Skin of body (tissue), 2 donors: ENCODE data around the gene GP2. TPM values are rescaled to one million over a fixed set of nuclear protein-coding genes. Genes with fewer than 3 reads are reported as not detected.

ENCODE experiments used
- DNase-seq: peaks from one replicate; lab custom pipeline; 2025; lab: John Stamatoyannopoulos, UW
- total RNA-seq: library from RNA; depleted of rRNA; stranded (reverse); fragments of >200 nt; gene quantifications from one replicate; pipeline ENCODE4 v1.2.3, GENCODE V29; 2014

Gene GP2
- total RNA-seq, 1 donor from 2014 or later = not detected

- no peak for DNase-seq
Observed at GRCh38 chr16:20307240-20307671, 20.1 kb downstream of the GP2 start.

- DNase-seq = no peak
Observed at GRCh38 chr16:20306401-20306800, 20.9 kb downstream of the GP2 start.

GRCh38 chr16:20303012-20303411, 24.3 kb downstream of the GP2 start:
- no peak for DNase-seq

- no peak for DNase-seq
Observed at GRCh38 chr16:20302389-20302788, 24.9 kb downstream of the GP2 start.

- no peak for DNase-seq
Observed at GRCh38 chr16:20301840-20302239, 25.5 kb downstream of the GP2 start.

- no peak for DNase-seq
Observed at GRCh38 chr16:20300312-20301097, 26.8 kb downstream of the GP2 start.

GRCh38 chr16:20298452-20298851, 28.9 kb downstream of the GP2 start:
- DNase-seq = no peak

- no peak for DNase-seq
Observed at GRCh38 chr16:20291208-20292206, 35.8 kb downstream of the GP2 start.

- DNase-seq = no peak
Observed at GRCh38 chr16:20289571-20289970, 37.7 kb downstream of the GP2 start.

- DNase-seq = no peak
Observed at GRCh38 chr16:20285993-20286499, 41.3 kb downstream of the GP2 start.

GRCh38 chr16:20280259-20280658, 47.1 kb downstream of the GP2 start:
- no peak for DNase-seq

- no peak for DNase-seq
Observed at GRCh38 chr16:20271893-20272292, 55.4 kb downstream of the GP2 start.

GRCh38 chr16:20268409-20268808, 58.9 kb downstream of the GP2 start:
- DNase-seq = no peak

- no peak for DNase-seq
Observed at GRCh38 chr16:20265019-20265418, 62.3 kb downstream of the GP2 start.

- no peak for DNase-seq
Observed at GRCh38 chr16:20263138-20263855, 64.0 kb downstream of the GP2 start.

- DNase-seq = no peak
Observed at GRCh38 chr16:20262248-20262647, 65.1 kb downstream of the GP2 start.

GRCh38 chr16:20260215-20261009, 66.9 kb downstream of the GP2 start:
- no peak for DNase-seq
